NCI-H2081 treated with DMSO at 0.1 percent for 48 hours (cell line): ENCODE data around the gene SLC26A4.

Experiments
- DNase-seq: peaks from one replicate; lab custom pipeline; 2025; lab: John Stamatoyannopoulos, UW

Gene SLC26A4

GRCh38 chr7:107661081-107661864, 645 bp downstream of the SLC26A4 start:
- no peak for DNase-seq

DNA sequence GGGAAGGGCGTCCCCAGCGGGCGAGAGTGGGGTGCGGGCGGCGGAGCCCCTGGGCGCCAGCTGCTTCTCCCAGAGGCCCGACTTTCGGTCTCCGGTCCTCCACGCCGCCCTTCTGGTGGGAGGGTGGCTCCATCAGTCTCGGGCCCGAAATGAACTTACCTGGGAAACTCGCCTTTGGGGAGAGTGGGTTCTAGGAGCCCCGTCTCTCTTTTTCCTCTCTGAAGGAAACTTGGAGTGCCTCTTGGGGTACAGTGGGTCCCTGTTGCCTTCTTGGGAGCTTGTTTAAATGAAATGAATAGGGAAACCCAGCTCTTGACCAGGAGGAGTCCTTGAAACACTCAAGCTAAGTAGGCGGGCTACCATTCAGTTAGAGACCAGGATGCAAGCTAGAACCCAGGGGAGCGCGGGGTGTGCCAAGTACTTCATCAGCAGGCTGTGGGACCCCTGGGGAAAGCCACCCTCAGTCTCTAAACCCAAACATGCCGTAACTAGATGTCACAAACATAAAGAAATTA, 1.3 kb downstream of the SLC26A4 start:
- no peak for DNase-seq

DNA sequence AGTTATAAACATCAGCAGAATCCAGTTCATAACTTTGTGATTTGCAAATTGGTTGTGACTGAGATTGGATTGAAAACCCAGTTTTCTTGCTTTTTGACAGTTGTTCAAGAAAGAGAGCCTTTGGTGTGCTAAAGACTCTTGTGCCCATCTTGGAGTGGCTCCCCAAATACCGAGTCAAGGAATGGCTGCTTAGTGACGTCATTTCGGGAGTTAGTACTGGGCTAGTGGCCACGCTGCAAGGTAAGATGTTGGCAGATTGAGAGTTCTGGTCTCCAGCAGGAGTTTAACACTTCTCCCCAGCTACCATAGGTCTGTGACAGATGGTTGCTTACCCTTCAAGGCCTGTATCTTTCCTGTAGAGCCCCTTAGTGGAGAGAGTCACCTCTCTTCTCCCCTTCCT, 2.6 kb downstream of the SLC26A4 start:
- DNase-seq = no peak

GRCh38 chr7:107666790-107667189, 6.2 kb downstream of the SLC26A4 start:
- no peak for DNase-seq

DNA sequence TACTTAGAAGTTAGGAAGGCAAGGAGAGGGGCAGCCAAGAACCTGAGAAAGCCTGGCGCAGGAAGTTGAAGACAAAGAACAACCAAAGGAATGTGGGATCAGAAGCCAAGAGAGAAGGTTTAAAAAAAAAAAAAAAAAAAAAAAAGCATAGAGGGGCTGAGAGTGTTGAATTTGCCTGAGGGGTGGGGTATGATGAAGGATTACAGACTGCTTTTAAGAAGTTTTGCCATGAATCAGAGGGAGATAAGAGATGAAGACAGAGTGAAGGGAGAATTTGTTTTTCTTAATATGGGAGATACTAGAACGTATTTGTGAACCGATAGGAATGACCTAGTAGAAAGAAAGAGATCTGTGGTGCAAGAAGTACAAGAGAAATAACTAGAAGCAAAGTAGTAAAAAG, 6.7 kb downstream of the SLC26A4 start:
- no peak for DNase-seq

DNA sequence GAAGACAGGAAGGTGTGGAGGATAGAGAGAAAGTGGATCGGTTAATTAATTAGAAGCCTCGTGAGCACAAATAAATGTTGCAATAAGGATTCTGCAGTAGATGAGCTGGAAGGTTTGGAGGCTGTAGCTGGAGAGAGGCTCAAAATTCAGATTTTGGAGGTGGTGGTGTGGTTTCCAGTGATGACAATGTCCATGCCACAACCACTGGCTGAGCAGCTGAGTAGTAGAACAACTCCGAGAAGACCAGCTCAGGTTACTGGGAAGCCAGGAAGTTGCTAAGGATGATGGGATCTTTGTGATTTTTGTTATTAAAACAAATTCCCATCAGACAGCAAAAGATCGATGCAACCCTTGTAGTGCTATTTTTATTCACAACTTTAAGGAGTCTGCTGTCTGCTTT, 7.7 kb downstream of the SLC26A4 start:
- no peak for DNase-seq

DNA sequence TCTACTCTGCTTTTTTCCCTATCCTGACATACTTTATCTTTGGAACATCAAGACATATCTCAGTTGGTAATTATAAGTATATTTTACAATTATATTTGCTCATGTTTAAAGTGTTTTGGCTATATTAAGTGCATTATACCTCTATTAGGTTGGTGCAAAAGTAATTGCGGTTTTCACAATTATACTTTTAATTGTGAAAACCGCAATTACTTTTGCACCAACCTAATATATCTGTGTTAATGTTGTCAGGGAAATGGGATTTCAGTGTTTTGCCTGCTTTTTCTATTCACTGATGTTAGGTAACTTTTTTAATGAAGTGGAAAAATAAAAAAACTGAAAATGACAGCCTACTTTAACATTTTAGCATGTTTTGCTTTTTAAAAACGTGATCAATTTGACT, 11.6 kb downstream of the SLC26A4 start:
- no peak for DNase-seq

- no peak for DNase-seq
These were observed 15.6 kb downstream of the SLC26A4 start for GRCh38 chr7:107676249-107676648.

GRCh38 chr7:107678110-107678753, 17.6 kb downstream of the SLC26A4 start:
- no peak for DNase-seq

DNA sequence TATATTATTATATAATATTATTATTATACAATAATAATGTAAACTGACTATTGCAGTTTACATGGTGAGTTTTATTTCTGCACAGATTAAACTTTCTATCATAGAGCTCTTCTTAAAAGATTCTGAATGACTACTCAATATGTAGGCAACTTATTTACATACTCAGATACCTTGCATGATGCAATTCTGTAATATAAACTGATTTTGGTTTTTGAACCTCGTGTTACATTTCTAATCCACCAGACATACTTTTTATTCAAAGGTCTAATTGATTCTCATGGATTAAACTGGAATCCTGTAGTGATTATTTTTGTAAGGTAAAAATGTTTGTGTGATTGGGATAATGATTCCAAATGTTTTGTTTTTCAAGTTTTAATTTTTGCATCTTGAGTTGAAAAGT, 19.9 kb downstream of the SLC26A4 start:
- no peak for DNase-seq

GRCh38 chr7:107682886-107683285, 22.3 kb downstream of the SLC26A4 start:
- DNase-seq = no peak

DNA sequence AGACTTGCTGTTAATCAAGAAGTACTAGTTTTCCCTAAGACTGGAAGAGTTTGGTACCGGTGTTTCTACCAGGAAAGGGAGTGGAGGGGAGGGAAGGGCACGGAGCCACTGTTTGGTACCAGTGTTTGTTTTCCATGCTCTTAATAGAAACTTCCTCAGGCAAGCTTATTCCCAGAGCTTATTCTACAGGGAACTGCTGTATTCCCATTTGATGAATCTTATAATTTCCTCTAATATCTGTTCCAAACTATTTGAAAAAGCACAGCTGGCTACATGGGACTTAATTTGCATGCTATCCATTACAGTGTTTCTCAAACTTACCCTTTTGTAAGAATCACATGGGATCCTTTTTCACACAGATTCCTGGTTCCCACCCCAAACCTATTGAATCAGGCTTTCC, 23.7 kb downstream of the SLC26A4 start:
- no peak for DNase-seq

DNA sequence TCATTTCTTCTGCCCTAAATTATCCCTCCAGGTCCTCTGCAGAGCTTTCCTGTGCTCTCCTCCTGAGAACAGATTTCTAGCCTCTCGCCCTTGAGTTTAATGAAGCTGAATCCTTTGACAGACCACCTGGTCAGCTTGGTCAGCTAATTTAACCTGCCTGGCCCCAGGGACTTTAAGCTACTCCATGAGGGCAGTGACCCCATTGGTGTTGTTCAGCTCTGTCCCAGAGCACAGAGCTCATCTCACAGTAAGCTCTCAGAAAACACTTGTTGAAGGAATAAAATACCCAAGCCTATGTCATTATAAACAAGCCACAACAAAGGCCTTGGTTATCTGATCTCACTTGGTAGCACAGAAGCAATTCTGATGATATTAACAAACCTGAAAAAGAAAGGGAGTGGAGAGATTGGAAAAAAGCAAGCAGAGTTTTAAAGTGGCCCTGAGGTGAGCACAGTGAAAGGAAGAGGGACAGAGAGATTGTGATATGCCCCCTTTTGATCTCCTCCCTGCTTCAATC, 24.4 kb downstream of the SLC26A4 start:
- DNase-seq = no peak

DNA sequence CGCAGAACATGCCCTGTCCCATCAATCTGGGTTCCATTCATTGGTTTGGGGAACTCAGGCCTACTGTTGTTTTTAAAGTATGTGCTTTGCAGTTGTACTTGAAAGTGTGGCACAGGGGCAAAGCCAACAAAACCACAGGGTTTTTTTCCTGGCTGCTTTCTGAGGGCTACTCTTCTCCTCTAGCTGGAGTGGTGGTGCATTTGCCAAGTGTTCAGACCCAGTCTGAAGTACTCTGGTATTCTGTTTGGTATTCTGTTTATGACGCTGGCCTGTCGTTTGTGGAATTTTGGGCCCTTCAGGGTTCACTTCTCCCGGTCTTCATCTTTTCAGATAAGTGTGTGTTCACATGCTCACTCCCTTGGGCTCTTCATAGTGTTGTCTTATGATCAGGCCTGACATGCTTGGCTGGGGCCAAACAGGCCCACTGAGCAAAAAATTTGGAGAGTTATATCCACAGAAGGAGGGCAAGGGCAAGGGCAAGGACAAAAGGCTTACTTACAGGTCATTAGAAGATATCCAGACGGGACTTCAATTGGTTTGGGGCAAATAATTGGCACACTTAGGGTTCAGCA, 26.3 kb downstream of the SLC26A4 start:
- no peak for DNase-seq

DNA sequence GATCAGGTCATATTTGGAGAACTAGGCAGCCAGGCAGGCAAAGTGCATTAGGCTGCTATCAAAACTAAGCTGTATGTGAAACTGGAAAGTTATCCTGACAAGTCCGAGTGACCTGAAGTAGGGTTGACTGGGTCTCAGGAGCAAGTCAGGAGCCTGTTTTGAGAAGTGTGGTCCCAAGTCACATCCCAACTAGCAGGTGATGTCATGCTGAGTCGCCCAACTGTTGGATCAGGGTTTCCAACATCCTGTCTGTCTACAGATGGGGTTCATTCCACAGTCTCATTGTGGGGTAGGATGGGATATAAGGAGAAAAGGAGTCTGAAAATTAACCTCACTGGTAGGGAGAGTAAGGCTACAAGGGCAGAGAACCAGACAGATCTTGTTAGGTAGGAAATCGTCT, 27.0 kb downstream of the SLC26A4 start:
- DNase-seq = no peak

- no peak for DNase-seq
These were observed 28.9 kb downstream of the SLC26A4 start for GRCh38 chr7:107689553-107689952.

DNA sequence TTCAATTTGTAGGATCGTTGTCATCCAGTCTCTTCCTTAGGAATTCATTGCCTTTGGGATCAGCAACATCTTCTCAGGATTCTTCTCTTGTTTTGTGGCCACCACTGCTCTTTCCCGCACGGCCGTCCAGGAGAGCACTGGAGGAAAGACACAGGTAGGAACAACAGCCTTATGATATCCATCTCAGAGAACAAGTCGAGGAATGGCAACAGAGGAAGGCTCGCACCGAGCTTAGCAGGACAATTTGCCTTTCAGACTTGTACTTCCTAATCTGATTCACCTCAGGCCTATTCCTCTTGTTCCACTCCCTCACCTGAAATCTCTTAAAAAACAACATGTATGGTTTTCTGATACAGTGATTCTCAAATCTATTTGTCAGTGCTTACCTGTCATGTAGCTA, 29.5 kb downstream of the SLC26A4 start:
- no peak for DNase-seq

DNA sequence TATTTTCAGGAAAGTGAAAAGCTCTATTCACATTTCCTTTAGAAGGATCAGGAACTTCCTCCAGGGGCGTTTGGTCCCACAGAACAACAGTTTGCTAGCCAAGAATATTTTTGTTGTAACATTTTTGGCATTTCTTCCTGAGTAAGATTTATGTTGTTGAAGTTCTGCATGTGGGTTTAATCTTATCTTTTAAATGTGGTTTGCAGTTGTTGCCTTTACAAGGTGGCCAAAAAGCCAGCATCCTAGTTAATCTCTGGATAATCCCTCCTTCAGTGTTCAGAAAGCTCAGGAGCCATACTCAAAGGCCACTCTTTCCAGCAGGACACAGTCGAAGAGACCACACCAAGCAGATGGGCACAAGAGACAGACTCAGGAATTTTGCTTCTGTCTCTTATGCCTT, 30.0 kb downstream of the SLC26A4 start:
- no peak for DNase-seq

DNA sequence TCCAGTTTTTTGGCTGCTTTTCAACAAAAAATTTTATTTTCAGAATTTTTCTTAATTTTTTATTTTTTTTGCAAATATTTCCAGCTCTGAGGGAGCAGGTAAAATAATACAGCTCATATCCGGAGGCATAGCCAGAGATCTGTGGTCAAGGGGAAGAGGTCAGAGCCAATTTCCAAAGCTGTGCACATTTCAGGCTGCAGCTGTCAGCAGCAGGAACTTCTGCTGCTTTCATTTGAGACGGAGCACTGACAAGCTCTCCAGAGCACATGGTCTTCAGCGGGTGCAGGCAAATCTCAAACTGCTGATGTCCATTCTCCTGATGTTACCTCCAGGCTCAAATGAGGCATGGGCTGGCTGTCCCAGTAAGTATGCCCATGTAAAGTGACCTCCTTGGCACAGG, 31.1 kb downstream of the SLC26A4 start:
- DNase-seq = no peak

GRCh38 chr7:107692501-107692900, 31.9 kb downstream of the SLC26A4 start:
- no peak for DNase-seq

DNA sequence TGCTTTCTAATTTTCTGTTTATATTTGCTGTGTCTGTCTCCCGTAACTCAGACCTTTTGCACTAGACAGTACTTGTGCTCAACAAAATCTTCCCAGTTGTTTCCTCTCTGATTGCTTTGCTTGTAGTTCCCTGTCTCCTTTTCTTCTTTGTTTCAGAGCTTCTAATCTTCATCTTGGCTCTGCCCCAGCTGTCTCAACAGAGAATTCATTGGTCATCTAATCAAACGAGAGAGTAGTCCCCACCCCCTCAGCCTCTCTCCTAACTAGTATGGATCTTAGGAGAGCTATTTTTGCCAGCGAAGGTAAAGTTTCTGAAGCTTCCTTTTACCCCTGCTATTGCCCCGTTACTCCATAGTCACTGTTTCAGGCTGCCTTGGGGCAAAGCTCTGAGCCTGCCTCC, 32.8 kb downstream of the SLC26A4 start:
- DNase-seq = no peak

DNA sequence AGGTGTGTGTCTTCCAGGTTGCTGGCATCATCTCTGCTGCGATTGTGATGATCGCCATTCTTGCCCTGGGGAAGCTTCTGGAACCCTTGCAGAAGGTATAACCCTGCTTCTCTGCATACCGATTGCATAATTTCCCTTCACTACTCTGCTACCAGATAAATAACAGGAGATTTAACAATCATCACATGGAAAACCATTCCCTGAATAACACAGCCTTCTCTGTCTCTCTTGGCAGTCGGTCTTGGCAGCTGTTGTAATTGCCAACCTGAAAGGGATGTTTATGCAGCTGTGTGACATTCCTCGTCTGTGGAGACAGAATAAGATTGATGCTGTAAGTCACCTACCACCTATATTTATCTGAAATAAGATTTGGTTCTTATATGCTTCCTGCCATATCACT, 33.8 kb downstream of the SLC26A4 start:
- peak; percentile 35 for DNase-seq

- DNase-seq = no peak
These were observed 35.8 kb downstream of the SLC26A4 start for GRCh38 chr7:107696330-107696946.
